M059J (cell line): ENCODE results near the gene ATP6V1C2. TPM values are rescaled to one million over a fixed set of nuclear protein-coding genes. Genes with fewer than 3 reads are reported as not detected.
"Not testable (repeated sequence)": the region's sequence is repeated elsewhere in the genome, so short reads cannot be mapped to it uniquely, and the experiment has no call there.

Experiments
- DNase-seq: peaks from one replicate; pipeline ENCODE4 v3.0.0-alpha.2; 2012; ENCODE audit warnings: low read depth
- total RNA-seq: library from RNA; depleted of rRNA; stranded (reverse); fragments of >200 nt; shearing (Covaris generic); gene quantifications from 2 replicates; pipeline ENCODE4 v1.2.3, GENCODE V29; 2014

ATP6V1C2 gene
- total RNA-seq, 1 experiment from 2014 or later, result not detected

DNA sequence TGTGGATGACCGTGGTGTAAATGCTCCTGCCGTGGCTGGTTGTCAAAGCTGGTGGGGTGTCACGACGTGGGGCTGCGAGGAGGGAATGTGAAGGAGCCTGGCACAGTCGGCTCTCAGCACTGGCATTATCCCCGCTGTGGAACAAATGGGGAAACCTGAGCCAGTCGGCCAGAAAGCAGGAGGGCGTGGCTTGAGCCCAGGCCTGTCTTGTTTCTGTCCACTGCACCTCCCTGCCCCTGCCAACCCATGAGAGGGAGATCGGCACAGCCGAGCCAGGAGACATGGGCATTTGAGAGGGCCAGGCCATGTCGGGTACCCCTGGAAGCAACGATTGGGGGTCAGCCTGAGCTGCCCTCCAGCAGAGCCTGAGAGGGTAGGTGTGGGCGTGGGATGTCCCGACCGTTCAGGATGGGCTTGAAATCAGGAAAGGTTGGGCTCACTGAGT lies 46.7 kb downstream of the ATP6V1C2 start:
- peak; percentile 9 for DNase-seq

DNA sequence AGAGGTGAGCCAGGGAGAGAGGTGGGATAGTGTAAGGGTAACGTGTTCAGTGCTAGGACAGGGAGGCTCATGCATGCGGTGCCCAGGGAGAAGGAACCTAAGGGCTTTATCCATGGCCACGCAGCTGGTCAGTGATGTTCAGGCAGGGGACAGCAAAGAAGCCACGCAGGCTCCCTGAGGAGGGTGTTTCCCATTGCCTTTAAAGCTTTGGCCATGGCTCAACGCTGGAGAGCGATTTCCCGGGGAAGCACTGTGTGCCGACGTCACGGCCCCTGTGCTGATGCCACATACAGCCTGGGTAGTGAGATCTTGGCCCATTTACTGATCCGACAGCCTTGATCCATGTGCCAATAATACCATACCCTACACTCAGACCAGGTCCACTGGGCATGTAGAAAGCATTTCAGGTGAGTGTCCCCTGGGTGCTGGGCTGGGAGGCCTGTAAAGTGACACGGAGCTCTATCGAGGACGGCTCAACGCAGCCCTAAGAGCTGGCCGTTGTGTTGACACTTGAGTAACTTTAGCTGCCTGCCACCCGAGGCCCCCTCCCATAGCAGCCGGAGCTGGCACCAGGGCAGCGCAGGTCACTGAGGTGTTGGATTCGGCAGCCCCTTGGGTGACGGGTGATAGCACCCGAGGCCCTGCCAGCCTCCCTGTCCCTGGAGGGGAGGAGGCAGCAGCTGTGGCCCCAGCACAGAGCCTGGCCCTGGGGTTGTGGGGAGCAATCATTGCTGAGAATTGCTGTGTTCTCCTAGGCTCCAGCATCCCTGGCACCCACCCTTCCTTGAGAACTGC lies 49.7 kb downstream of the ATP6V1C2 start:
- no peak for DNase-seq

DNA sequence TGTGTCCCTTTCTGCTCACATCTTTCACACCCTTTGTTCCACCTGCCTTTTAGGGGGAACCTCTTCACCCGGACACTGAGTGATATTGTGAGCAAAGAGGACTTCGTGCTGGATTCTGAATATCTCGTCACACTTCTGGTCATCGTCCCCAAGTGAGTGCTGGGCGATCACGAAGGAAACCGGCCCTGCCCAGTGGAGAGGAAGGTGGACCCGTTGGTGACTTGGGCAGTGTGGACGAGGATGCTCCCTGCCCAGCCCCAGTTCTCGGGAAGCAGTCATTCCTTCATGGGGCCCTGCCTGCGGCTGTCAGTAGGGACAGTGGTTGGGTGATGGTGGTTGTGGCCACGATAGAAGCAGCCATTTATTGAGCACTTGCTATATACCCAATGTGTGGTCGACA lies 50.4 kb downstream of the ATP6V1C2 start:
- DNase-seq, result no peak

DNA sequence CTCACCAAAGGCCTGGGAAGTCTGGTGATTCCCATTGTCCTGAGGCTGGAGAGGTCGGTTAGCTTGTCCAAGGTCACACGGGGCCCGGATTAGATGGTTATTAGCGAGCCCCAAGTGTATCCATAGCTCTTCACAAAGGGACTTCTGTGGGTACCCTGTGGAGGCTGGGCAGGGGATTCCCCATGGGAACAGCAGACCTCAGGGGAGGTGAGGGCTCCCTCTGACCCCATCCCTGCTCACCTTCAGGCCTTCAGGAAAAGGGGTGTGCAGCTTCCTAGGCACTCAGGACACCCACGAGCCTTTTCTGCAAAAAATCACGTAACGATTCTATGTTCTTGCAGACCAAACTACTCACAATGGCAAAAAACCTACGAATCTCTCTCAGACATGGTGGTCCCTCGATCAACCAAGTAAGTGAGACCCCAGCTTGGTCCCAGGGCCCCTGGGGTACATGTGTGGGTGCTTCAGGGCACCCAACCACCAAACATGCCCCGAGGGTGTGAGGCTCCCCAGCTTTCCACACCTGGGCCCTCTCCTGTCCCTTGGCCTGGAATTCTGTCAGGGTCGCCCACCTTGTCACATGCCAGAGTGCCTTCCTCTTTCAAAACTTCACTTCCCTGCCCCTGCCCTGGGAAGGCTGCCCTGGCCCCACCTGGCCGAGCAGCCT lies 50.9 kb downstream of the ATP6V1C2 start:
- no peak for DNase-seq

DNA sequence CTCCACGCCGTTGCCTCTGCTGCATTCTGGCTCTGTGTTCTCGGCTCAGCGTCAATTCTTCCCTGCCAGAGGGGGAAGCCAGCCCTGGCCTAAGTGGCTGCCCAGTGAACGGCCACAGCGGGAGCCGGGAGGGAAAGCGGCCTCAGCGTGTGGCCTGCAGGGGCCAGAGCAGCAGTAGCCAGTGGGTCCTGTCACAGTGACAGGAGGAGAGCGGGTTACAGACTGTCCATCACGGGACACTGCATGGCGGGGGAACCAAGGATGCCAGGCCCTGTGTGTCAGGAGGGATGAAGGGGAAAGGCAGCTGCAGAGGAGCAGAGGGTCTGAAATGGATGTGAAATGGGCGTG lies 51.4 kb downstream of the ATP6V1C2 start:
- no peak for DNase-seq

DNA sequence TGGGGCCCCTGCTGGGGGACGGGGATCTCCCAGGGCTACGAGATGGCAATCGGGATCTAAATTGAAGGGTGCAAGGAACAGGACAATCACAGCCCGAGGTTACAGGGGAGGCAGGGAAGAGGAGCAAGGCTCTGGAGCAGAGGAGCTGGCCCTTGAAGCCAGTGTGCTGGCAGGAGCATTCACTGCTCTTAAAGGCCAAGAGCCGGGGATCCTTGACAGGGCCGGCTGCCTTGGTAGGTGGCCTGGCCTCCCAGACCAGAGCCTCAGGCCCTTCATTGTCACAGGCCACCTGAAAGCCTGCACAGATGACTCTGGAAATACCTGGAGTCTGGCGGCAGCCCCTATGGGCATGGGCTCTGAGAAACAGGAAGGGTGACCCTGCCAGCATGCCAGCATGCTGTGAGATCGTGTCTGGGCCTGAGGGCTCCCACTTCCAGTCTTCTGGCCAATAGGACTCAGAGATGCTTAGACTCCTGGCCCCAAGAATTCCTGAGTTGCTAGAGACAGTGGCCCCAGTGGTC lies 52.5 kb downstream of the ATP6V1C2 start:
- DNase-seq, result no peak

DNA sequence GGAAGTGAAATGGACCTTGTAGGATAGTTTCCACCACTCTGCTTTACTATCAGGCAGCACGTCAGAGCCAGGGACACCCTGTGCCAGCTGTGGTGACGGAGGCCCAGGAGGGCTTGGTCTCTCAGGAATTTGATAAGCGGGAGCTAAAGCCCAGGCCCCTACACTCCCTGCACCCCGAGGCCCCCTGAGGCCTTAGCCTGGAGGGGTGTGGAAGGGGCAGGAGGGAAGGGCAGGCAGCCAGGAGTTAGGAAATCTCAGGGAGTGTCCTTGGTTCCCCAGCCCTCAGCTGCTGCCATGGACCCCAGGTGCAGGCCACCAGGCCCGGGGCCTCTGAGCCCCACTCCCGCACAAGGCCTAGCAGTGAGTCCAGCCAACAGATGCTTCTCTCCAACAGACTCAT lies 53.0 kb downstream of the ATP6V1C2 start:
- no peak for DNase-seq

DNA sequence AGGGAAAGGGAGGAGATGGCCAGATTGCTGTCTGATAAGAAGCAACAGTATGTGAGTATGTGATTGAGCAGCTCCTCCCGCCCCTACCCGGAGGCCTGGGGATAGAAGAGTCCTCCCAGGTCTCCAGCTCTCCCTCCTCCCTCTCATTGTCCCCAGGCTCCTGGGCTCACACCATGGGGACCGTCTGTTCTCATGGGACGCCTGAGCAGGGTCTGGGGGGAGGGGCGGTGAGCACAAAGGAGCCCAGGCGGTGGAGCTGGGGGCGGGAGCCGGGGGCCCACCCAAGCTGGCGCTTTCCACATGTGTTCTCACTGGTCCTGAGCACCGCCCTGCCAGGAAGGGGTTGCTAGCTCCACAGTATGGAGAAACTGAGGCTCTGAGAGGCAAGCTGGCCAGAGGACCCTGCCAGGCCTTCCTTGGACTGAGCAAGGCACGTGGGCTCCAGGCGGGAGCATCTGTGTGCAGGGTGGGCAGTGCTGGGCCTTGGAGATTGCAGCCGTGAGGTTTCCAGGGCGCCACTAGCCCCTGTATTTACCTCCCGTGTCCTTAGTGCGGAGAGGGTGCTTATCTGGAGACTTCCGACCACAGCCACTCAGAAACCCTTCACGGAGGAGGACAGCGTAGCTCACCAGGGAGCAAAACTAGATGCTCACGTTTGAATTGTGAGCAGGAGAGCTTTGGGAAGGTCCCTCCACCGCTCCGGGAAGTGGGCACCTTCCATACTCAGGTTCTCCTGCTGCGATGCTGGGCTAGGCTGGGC lies 53.8 kb downstream of the ATP6V1C2 start:
- DNase-seq, result no peak

DNA sequence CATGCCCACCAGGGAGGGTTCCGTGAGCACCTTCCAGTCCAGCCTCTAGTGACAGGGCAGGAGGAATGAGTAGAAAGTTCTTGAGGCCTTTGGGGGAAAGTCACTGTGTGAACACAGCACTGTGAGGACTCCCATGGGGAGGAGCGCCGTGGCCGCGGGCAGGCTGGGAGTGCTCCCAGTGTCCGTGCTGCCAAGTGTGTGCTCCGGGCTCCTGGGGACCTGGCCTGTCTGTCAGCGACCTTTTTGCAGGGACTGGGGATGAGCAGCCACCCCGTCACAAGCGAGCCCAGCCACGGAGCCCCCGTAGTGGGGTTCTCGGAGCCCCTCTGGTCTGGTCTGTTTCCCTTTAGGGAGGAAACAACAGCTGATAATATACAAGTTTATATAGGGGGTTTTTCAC lies 54.4 kb downstream of the ATP6V1C2 start:
- no peak for DNase-seq

DNA sequence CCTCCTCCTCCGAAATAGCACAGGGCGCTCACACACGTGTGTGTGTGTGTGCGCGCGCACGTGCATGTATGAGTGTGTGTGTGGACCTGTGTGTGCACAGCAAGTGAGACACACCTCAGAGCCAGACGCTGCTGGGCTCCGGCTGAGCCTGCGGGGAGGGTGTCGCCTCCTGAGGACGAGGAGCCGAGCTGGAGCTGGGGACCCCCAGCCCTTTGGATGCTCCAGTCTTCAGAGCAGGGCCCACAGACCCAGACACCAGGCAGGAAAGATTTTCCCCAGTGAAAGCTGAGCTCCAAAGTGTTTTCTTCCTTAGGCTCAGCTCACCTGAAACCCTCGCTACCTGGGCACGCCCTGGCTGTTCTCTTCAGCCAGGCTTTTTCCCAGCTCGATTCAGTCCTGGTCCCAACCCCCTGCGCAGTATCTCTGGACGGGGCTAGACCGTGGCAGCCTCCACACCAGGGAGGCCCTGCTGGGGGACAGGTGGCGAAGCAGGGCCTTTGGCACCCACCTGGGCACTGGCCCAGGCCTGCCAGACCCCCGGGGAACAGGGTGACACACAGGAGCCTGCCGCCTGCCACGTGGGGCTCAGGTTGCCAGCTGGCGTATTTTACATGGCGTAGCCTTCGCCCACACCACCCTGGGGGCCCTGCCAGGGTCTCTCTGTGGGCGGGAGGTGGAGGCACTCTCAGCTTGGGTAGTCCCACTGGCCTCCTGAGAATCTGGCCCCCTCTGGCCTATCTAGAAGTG lies 55.0 kb downstream of the ATP6V1C2 start:
- no peak for DNase-seq

DNA sequence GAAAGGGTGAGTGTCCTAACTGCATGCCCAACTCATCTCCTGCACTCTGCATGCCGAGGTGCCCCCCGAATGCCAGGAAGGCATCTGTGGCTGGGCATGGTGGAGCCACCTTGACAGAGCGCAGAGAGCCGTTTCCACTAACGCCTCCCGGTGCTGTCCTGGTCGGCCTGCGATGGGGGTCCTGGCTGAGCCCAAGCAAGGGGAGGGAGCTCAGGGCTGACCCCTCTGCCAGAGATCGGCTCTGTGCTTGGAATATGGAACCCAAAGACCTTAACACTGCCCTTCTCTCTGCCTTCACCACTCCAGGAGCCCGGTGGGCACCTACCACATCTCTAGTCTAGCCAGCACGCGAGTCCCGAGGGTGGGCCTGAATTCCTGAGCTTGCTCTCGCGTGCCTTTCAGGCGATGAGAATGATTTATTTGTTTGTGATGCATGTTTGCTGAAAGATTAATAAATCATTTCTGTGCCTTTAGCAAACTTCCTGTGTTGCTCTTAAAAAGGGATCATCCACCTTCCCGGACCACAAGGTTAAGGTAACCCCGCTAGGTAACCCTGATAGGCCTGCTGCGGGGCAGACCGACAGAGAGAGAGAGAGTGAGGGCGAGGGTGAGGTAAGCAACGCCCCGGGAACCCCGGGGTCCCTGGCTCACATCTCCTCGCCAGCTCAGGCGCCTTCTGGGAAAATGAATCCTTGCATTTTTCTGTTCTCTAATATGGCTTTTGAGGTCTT lies 55.8 kb downstream of the ATP6V1C2 start:
- DNase-seq, result no peak

DNA sequence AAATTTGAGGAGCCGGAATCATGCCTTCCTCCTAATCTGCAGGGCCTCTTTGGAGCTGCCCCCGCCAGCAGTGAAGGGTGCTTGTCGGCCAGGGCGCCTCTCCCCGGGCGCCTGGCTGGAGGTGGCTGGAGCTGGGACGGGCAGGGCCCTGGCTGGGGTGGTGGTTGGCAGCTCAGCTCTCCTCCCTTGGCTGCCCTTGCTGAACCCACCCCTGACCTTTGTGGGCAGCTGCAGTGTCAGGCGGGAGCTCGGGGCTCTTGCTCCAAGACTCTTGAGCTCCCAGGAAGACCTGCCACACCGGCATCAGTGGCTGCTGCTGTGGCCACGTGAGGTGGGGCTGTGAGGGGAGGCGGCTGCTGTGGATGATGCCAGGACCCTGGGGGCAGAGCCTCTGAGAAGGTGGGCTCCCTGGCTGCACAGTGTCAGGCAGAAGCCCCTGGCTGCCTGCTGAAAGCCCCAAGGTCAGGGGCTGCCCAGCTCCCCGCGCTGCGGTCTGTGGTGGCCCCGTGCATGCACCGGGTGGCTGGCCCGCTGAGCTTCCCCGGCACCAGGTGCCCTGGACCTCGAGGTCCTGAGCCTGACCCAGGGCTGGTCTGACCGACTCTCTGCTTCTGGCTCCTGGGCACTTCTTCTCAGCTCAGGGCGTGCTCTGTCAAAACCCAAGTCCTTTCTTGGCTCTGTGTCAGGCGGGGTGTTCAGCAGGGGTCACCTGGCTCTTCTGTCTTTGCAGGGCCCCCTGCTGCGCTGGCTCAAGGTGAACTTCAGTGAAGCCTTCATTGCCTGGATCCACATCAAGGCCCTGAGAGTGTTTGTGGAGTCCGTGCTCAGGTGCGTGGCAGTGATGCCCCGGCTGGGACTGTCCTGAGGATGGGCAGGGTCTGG lies 56.7 kb downstream of the ATP6V1C2 start:
- no peak for DNase-seq

DNA sequence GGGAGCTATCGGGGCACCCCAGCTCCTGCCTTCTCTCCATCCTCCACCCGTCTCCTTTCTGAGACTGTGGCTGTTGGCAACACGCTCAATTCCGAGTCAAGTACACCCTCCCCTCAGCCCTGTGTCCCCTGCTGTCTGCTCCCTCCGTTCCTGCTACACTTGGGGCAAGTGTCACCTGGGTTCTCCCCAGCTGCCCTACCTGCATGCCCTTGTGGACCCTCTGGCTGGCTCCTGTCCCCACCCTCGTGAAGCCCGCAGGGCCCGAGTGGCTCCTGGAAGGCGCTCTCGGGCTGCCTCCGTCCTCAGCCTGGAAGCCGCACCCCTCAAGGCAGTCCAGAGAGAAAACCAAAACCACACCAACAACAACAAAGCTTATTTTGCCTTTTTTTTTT lies 57.3 kb downstream of the ATP6V1C2 start:
- no peak for DNase-seq

DNA sequence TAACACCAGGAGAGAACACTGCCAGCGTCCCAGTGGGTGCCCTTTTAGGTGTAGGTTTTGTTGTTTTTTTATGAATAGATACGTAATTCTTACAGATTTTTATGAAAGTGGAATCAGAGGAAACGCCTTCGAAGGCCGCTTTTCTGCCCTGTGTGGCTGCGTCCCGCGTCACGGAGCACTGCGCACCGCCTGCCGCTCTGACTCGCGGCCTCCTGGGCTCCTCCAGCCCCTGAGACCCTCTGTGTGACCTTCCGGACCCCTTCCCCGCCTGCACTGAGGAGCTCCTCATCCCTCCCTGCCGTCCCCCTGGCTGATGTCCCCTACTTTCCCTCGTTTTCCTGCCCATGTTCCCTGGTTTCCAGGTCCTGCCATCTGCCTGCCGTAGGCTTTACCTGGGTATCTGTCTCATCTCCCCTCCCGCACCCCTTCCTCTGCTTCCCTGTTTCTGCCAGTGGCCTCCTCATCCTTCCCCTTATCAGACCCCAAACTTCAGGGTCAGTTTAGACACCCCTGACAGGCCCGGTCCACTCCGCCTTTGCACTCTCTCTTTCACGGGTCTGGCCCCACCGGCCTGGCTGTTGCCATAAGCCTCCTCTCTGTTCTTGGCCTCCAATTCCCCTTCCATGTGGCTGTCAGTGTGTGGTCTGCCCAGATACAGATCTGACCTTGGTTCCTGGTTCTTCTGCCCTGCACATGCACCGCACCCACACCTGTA lies 58.5 kb downstream of the ATP6V1C2 start:
- no peak for DNase-seq

DNA sequence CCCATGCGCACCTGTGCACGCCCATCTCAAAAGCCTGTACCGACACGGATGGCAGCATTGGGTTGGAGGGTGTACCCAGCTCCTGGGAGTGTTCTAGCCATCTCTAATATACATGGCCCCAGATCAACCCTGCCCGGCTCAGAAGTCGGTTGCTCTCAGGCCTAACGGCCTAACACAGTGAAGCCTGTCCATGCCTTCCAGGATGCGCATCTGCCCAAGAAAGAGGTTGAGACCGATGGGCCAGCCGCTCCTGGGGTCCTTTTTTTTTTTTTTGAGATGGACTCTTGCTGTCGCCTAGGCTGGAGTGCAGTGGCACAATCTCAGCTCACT lies 59.0 kb downstream of the ATP6V1C2 start:
- no peak for DNase-seq

DNA sequence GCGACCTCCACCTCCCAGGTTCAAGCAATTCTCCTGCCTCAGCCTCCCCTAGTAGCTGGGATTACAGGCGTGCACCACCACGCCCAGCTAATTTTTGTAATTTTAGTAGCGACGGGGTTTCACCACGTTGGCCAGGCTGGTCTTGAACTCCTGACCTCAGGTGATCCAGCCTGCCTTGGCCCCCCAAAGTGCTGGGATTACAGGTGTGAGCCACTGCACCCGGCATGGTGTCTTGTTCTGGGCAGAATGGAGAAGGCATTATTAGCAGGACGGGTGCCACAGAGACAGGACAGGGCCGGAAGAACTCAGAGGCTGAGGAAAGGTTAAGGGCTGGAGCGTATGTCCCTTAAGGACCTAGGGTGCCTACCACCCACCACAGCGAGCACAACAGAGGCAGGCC lies 59.4 kb downstream of the ATP6V1C2 start:
- not testable (repeated sequence) for DNase-seq

DNA sequence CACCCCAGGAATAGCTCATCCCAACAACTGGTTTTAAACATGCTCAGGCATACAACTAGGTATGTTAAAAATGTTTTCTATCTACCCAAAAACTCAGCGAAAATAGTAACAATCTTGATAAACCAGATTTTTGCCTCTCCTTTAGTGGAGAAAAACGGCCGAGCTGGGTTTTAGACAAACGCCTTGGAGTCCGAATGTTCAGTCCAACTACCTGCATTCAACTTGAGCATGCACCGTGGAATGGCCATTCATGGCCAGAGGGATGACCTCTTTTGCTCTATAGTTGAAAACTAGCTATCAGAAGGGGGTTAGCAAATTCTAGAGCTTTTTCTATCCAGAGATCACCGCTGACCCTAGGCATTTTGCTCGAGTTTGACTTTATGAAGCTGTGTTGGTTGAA lies 60.3 kb downstream of the ATP6V1C2 start:
- DNase-seq, result no peak

DNA sequence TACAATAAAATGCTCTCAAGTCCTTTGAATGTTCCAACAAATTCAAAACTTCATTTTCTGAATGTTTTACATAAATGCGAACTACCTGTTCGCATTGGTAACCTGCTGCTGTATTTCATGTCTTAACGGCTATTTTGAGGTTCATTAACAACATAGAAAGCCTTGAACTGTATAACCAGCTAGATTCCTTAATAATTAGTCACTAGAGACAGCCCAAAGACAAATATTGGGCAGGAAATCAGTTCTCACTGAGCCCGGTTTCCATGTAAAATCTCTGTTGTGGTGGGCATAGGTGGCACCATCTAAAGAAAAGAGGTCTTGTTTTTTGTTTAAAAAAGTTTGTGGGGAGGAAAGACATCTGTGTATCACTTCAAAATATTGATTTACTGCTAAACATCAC lies 62.0 kb downstream of the ATP6V1C2 start:
- peak; percentile 22 for DNase-seq

DNA sequence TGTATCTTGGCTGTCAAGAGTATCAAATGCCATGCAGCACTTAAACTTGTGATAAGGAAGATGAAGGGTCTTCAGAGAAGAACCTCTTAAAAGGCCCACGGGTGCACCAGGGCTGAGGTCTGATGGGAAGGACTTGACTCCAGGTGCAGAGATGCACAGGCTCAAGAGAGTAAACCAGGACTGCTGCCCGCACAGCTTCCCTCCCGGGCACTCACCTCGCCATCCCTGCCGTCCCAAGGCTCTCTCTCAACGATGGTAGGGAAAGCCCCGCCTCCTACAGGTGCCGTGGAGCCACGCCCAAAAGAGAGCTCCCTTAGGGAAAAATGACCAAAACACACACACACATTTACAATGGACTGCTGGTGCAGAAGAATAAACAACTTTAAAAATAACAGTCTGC lies 63.3 kb downstream of the ATP6V1C2 start:
- no peak for DNase-seq

DNA sequence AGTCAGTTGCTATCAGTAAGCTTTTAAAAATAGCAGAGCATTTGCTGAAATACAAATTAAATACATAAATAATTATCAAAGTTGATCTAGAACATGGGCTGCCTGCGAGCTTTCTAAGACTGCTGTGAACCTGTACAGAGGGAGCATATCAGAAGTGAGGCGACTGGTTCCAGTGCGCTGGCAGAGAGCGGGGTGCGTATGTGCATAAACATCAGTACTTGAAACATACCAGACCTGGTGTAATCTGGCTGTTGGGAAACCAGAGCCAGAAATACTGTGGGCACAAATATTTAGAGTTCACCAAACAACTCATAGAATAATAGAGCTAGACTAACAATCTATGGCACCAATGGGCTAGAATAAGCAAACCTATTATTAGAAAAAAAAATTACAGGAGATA lies 63.8 kb downstream of the ATP6V1C2 start:
- no peak for DNase-seq
